ENCODE results near the gene MYO3A. TPM values are rescaled to one million over a fixed set of nuclear protein-coding genes. Genes with fewer than 3 reads are reported as not detected.

MYO3A gene
- total RNA-seq, 4 donors from 2014 or later, result 0.58 to 3.4 TPM; not detected in 2

GRCh38 chr10:26259341-26259740 is 325.3 kb downstream of the MYO3A start:
- intact Hi-C loops (cut with DNase I; ENCODE audit: low total_unique reads), result no loop called here
- Histone ChIP-seq H3K27me3 (no peaks in the 10 kb centered on the region), H3K4me1 (no peaks in the 10 kb centered on the region), H3K9me3 (no peaks in the 10 kb centered on the region), H3K4me3 (no peak overlapping the region), H3K27ac (no peak overlapping the region), H3K36me3 (no peaks in the 10 kb centered on the region)
- DNase-seq, result no peak
- TF ChIP-seq POLR2A (IDR thresholded peaks at IDR 0.05) (no peak), CTCF (IDR thresholded peaks at IDR 0.05) (no peak)

Data from uterus (tissue), 4 donors.